SK-MEL-5 (cell line): ENCODE data around the gene IGFBP2. TPM values are rescaled to one million over a fixed set of nuclear protein-coding genes. Genes with fewer than 3 reads are reported as not detected.

Experiments
- DNase-seq: peaks from one replicate; pipeline ENCODE4 v3.0.0-alpha.2; 2016; ENCODE audit warnings: low read depth, low spot score
- in situ Hi-C: cut with HindIII; loops from 2 replicates; pipeline ENCODE4 v1.10.0; 2016; ENCODE audit warnings: low sequenced_read_pairs, high pct_unique_total_duplicates, low pct_unique_long_range_greater_than_20kb
- total RNA-seq: library from RNA; depleted of rRNA; stranded (reverse); fragments of >200 nt; shearing (Covaris generic); gene quantifications from 2 replicates; pipeline ENCODE4 v1.2.3, GENCODE V29; 2014

Gene IGFBP2
- total RNA-seq, 1 experiment from 2014 or later = 479 TPM

- in situ Hi-C loops = no loop called here
- DNase-seq = no peak
Observed at GRCh38 chr2:216633616-216634369, 573 bp downstream of the IGFBP2 start.

- in situ Hi-C loops = no loop called here
- no peak for DNase-seq
Observed at GRCh38 chr2:216634370-216635148, 1.3 kb downstream of the IGFBP2 start.

- in situ Hi-C loops = no loop called here
- no peak for DNase-seq
Observed at GRCh38 chr2:216635171-216635570, 2.0 kb downstream of the IGFBP2 start.

GRCh38 chr2:216635701-216636550, 2.7 kb downstream of the IGFBP2 start:
- in situ Hi-C loops = no loop called here
- DNase-seq = no peak

GRCh38 chr2:216636551-216637450, 3.6 kb downstream of the IGFBP2 start:
- in situ Hi-C loops = no loop called here
- no peak for DNase-seq

- in situ Hi-C loops = no loop called here
Observed at GRCh38 chr2:216637472-216637871, 4.3 kb downstream of the IGFBP2 start.

GRCh38 chr2:216643986-216644659, 10.9 kb downstream of the IGFBP2 start:
- DNase-seq = no peak
- in situ Hi-C loops = no loop called here

More at GRCh38 chr2:216637472-216637871, 4.3 kb downstream of the IGFBP2 start:
- no peak for DNase-seq

- DNase-seq = no peak
- in situ Hi-C loops = no loop called here
Observed at GRCh38 chr2:216644842-216645635, 11.8 kb downstream of the IGFBP2 start.

GRCh38 chr2:216645636-216645950, 12.4 kb downstream of the IGFBP2 start:
- in situ Hi-C loops = no loop called here
- DNase-seq = no peak

GRCh38 chr2:216646116-216646515, 12.9 kb downstream of the IGFBP2 start:
- no peak for DNase-seq
- in situ Hi-C loops = no loop called here

- no peak for DNase-seq
- in situ Hi-C loops = no loop called here
Observed at GRCh38 chr2:216648105-216648504, 14.9 kb downstream of the IGFBP2 start.

- no peak for DNase-seq
- in situ Hi-C loops = no loop called here
Observed at GRCh38 chr2:216649574-216649973, 16.4 kb downstream of the IGFBP2 start.

GRCh38 chr2:216650626-216651257, 17.5 kb downstream of the IGFBP2 start:
- no peak for DNase-seq
- in situ Hi-C loops = loop anchor here (25.0 kb wide), 1 partner anchor 138 kb away; no protein-coding TSS in a partner anchor

GRCh38 chr2:216651351-216651881, 18.2 kb downstream of the IGFBP2 start:
- no peak for DNase-seq
- in situ Hi-C loops = loop anchor here (25.0 kb wide), 1 partner anchor 139 kb away; no protein-coding TSS in a partner anchor

GRCh38 chr2:216652566-216652965, 19.3 kb downstream of the IGFBP2 start:
- in situ Hi-C loops = loop anchor here (25.0 kb wide), 1 partner anchor 140 kb away; no protein-coding TSS in a partner anchor
- DNase-seq = no peak
